Activated CD4-positive, alpha-beta T cell treated with anti-CD3 and anti-CD28 coated beads, Interleukin-2, amount 10 ng/mL, durations not matched to agents 24 days and 14 days (primary cell): ENCODE measurements around the gene AMZ1. TPM values are rescaled to one million over a fixed set of nuclear protein-coding genes. Genes with fewer than 3 reads are reported as not detected.
A peak's percentile ranks its signal among the peaks of the same experiment; 100 is the strongest.

Experiments used
- DNase-seq: peaks from one replicate; pipeline ENCODE4 v3.0.0; 2022
- H3K27ac Mint-ChIP-seq: one replicate; pipeline ENCODE4 v1.8.0; 2022; ENCODE audit warnings: mild to moderate bottlenecking, mixed read lengths
- H3K27me3 Mint-ChIP-seq: one replicate; pipeline ENCODE4 v1.8.0; 2022; ENCODE audit warnings: mixed read lengths
- H3K36me3 Mint-ChIP-seq: one replicate; pipeline ENCODE4 v1.8.0; 2022; ENCODE audit warnings: low read depth, mild to moderate bottlenecking, mixed read lengths
- H3K4me1 Mint-ChIP-seq: one replicate; pipeline ENCODE4 v1.8.0; 2021; ENCODE audit warnings: mixed read lengths
- H3K4me3 Mint-ChIP-seq: one replicate; pipeline ENCODE4 v1.8.0; 2022; ENCODE audit warnings: mild to moderate bottlenecking, moderate library complexity, mixed read lengths
- H3K9me3 Mint-ChIP-seq: one replicate; pipeline ENCODE4 v1.8.0; 2021; ENCODE audit warnings: mixed read lengths
- intact Hi-C: fragments of 100-400 bp; cut with micrococcal nuclease; formaldehyde crosslinking; loops from one replicate; pipeline ENCODE4 v1.15.1; 2023
- total RNA-seq: library from RNA; stranded (reverse); gene quantifications from 2 replicates; pipeline ENCODE4 v1.2.3, GENCODE V29; 2022

The AMZ1 gene
- total RNA-seq, result not detected in 2 replicates

DNA sequence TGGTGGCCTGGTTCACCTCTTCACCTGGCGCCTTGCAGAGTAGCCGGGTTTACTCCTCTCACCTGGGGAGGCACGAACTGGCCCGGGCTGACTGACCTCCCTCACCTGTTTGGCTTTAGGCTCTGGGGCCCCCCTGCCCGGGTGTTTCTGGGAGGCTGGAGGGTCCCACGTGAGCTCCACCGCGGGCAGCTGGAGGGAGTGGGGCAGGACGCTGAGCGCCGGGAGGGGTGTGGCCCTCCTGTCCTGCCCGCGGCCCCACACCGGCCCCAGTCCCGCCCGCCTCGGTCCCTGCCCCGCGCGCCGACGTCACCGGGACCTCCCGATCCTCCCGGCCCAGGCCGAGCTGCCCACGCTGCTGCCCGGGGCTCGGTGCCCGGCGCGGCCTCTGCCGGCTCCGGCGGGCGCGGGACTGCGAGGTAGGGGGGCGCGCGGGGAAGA lies at the start of gene AMZ1:
TSS of gene AMZ1 (plus strand) at position 322 of the 438 bp plus-strand sequence. CDS start 12,250 bp downstream, outside the sequence.
- intact Hi-C loops, result no loop called here
- H3K36me3 Mint-ChIP-seq, result no peaks in the 10 kb centered on the region
- peak within 1 kb of the TSS; percentile 14 for H3K4me3 Mint-ChIP-seq

GRCh38 chr7:2638224-2638991 lies 49.6 kb upstream of the AMZ1 start:
- H3K9me3 Mint-ChIP-seq, result no peaks in the 10 kb centered on the region
- peaks cover 7% of the 10 kb centered on the region for H3K4me1 Mint-ChIP-seq
- H3K4me3 Mint-ChIP-seq, result no peak overlapping the region
- intact Hi-C loops, result no loop called here
- H3K27ac Mint-ChIP-seq, result no peak overlapping the region
- H3K27me3 Mint-ChIP-seq, result no peaks in the 10 kb centered on the region
- no peak for DNase-seq
- no peaks in the 10 kb centered on the region for H3K36me3 Mint-ChIP-seq

More for the DNA sequence above, at the start of gene AMZ1:
- H3K9me3 Mint-ChIP-seq, result no peaks in the 10 kb centered on the region
- no peak for DNase-seq
- H3K4me1 Mint-ChIP-seq, result peaks cover 13% of the 10 kb centered on the region
- no peak within 1 kb of the TSS for H3K27ac Mint-ChIP-seq
- H3K27me3 Mint-ChIP-seq, result peaks cover 47% of the 10 kb centered on the region

GRCh38 chr7:2639181-2639681 lies 48.8 kb upstream of the AMZ1 start:
- no peaks in the 10 kb centered on the region for H3K4me1 Mint-ChIP-seq
- no peaks in the 10 kb centered on the region for H3K9me3 Mint-ChIP-seq
- DNase-seq, result no peak
- no peak overlapping the region for H3K27ac Mint-ChIP-seq
- intact Hi-C loops, result no loop called here
- H3K36me3 Mint-ChIP-seq, result no peaks in the 10 kb centered on the region
- no peak overlapping the region for H3K4me3 Mint-ChIP-seq
- no peaks in the 10 kb centered on the region for H3K27me3 Mint-ChIP-seq

DNA sequence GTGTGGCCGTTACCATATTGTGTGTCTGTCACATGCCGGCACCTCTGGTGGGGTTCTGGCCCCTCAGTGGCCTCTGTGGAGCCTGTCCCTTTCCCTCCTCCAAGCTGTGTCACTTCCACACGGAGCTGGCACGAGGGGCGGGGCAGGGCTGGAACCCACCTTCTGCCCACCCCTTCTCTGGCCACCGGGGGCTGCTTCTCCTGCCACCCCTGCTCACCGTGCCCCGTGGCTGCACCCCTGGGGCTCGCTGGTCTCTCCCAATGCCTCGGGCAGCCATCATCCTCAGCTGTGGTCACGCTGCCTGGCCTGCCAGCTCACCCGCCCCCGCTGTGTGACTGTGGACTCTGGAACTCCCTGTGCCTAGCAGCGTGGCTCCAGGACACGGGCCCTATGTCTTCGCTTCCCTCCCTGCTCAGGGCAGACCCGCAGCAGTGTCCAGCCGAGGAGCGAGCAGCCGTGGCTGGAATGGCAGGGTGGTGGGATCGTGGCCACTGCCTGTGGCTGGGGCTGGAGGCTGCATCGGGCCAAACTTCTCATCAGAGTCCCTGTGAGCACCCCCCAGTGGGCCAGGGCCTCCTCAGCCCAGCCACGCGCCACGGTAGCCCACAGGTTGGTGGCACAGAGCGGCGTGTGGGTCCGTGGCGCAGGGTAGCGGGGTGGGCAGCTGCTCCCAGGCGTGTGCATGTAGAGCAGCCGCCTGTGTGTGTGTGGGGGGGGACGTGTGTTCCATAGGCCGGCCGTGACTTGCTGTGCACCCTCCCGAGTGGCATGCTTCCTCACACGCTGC lies 48.1 kb upstream of the AMZ1 start:
- Mint-ChIP-seq H3K36me3 (no peaks in the 10 kb centered on the region), H3K4me1 (peaks cover 4% of the 10 kb centered on the region), H3K27me3 (no peaks in the 10 kb centered on the region), H3K4me3 (no peak overlapping the region), H3K9me3 (no peaks in the 10 kb centered on the region), H3K27ac (no peak overlapping the region)
- no peak for DNase-seq
- intact Hi-C loops, result no loop called here

- intact Hi-C loops, result no loop called here
- Mint-ChIP-seq H3K27ac (no peak overlapping the region), H3K4me1 (peaks cover 10% of the 10 kb centered on the region), H3K27me3 (no peaks in the 10 kb centered on the region), H3K36me3 (no peaks in the 10 kb centered on the region), H3K4me3 (no peak overlapping the region), H3K9me3 (no peaks in the 10 kb centered on the region)
- DNase-seq, result no peak
Observed at GRCh38 chr7:2640482-2640830, 47.5 kb upstream of the AMZ1 start.

DNA sequence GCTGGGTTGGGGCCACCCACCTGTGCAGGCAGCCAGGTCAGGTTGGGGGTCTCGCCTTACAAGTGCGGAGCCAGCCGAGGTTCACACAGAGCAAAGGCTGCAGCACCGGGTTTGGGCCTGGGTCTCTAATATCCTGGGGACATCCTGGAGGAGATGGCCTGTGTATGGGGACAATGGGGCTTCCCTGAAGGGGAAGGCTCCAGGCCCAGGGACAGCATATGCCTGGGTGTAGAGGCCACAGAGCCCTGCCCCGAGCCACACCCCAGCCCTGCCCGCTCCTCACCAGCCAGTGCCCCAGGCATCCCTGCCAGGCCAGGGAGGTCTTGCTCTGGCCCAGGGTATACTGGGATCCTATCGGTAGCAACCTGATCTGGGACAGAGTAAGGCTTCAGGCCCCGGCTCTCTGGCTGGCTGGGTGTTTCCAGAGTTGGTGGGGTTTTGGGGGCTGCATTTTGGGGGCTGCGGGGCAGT lies 47.1 kb upstream of the AMZ1 start:
- intact Hi-C loops, result no loop called here
- peaks cover 13% of the 10 kb centered on the region for H3K4me1 Mint-ChIP-seq
- H3K27me3 Mint-ChIP-seq, result no peaks in the 10 kb centered on the region
- no peak overlapping the region for H3K4me3 Mint-ChIP-seq
- H3K36me3 Mint-ChIP-seq, result no peaks in the 10 kb centered on the region
- no peak for DNase-seq
- no peaks in the 10 kb centered on the region for H3K9me3 Mint-ChIP-seq
- no peak overlapping the region for H3K27ac Mint-ChIP-seq

DNA sequence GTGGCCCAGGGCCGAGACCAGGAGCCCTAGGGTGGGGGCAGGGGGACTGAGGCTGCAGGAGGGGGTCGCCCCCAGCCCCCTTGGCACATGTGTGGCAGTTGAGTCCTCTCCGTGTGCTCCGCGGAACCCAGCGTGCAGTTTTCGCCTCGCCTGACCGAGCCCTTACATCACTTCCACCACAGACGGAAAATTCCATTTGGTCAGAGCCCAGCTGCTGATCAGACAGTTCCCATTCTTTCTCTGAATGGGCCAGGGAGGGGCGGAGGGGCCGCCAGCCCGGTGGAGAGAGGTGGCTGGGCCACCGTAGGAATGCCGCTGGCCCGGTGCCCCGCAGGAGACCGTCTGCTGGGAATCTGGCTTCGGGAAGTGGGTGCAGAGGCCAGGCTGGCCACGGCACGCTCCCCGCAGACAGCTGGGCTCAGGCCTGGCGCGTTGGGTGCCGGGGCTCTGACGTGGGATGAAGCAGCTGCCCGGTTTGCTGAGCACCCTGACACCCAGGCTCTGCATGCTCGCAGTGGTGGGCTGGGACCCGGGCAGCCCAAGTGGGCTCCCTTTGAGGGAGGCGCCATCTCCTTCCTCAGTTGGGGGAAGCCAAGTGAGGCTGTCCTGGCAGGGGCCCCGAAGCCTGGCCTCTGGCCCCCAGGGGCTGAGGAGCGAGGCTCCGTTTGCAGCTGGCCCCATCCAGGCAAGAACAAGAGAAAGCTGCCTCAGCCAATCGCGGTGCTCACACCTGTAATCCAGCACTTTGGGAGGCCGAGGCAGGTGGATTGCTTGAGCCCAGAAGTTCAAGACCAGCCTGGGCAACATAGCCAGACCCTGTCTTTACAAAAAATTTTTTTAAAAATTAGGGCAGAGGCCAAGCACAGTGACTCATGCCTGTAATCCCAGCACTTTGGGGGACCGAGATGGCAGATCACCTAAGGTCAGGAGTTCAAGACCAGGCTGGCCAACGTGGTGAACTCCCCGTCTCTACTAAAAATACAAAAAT lies 46.3 kb upstream of the AMZ1 start:
- no peak overlapping the region for H3K4me3 Mint-ChIP-seq
- DNase-seq, result no peak
- H3K27ac Mint-ChIP-seq, result no peak overlapping the region

GRCh38 chr7:2643386-2644219 lies 44.4 kb upstream of the AMZ1 start:
- no peak for DNase-seq
- Mint-ChIP-seq H3K36me3 (no peaks in the 10 kb centered on the region), H3K4me1 (peaks cover 13% of the 10 kb centered on the region), H3K9me3 (no peaks in the 10 kb centered on the region), H3K4me3 (no peak overlapping the region), H3K27ac (no peak overlapping the region), H3K27me3 (no peaks in the 10 kb centered on the region)
- intact Hi-C loops, result no loop called here

More for the DNA sequence above, 46.3 kb upstream of the AMZ1 start:
- Mint-ChIP-seq H3K27me3 (no peaks in the 10 kb centered on the region), H3K36me3 (no peaks in the 10 kb centered on the region), H3K9me3 (no peaks in the 10 kb centered on the region), H3K4me1 (peaks cover 13% of the 10 kb centered on the region)
- intact Hi-C loops, result no loop called here

- DNase-seq, result no peak
- H3K27me3 Mint-ChIP-seq, result no peaks in the 10 kb centered on the region
- no peaks in the 10 kb centered on the region for H3K9me3 Mint-ChIP-seq
- no peak overlapping the region for H3K4me3 Mint-ChIP-seq
- H3K36me3 Mint-ChIP-seq, result no peaks in the 10 kb centered on the region
- no peak overlapping the region for H3K27ac Mint-ChIP-seq
- intact Hi-C loops, result no loop called here
- peaks cover 13% of the 10 kb centered on the region for H3K4me1 Mint-ChIP-seq
Observed at GRCh38 chr7:2644220-2644561, 43.8 kb upstream of the AMZ1 start.

GRCh38 chr7:2644562-2645273 lies 43.3 kb upstream of the AMZ1 start:
- no peaks in the 10 kb centered on the region for H3K9me3 Mint-ChIP-seq
- peak overlapping the region; percentile 67 for H3K4me3 Mint-ChIP-seq
- intact Hi-C loops, result no loop called here
- H3K27ac Mint-ChIP-seq, result peak overlapping the region; percentile 71
- peak; percentile 76 for DNase-seq
- no peaks in the 10 kb centered on the region for H3K36me3 Mint-ChIP-seq
- H3K27me3 Mint-ChIP-seq, result no peaks in the 10 kb centered on the region
- peaks cover 13% of the 10 kb centered on the region for H3K4me1 Mint-ChIP-seq

DNA sequence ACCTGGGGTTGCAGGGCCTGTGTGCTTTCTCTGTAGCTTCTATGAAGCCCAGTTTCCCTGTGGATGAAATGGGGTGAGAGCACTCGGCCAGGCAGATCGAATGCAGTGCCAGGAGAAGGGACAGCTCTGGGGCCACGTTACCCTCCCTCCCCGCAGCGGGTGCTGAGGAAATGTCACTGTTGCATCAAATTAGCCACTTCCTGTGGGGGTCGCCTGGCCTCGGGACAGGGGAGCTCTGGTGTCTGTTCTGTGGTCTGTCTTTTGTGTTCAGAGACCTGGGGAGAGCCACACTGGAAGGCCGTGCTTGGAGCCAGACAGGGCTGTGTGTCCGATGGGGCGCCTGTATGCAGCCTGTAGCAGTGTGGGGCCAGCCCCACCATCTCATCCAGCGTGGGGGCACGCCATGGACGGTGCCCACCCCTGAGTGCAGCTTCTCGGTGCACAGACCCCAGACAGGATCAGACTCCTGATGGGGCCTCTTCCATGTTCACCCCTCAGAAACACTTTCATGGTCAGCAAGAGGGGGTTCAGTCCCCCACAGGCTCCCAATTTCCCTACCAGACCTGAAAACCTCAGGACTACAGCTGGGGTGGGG lies 42.6 kb upstream of the AMZ1 start:
- DNase-seq, result peak; percentile 77
- peak overlapping the region; percentile 67 for H3K4me3 Mint-ChIP-seq
- intact Hi-C loops, result no loop called here
- H3K27me3 Mint-ChIP-seq, result no peaks in the 10 kb centered on the region
- H3K27ac Mint-ChIP-seq, result peak overlapping the region; percentile 71
- no peaks in the 10 kb centered on the region for H3K36me3 Mint-ChIP-seq
- H3K9me3 Mint-ChIP-seq, result no peaks in the 10 kb centered on the region
- H3K4me1 Mint-ChIP-seq, result peaks cover 13% of the 10 kb centered on the region

GRCh38 chr7:2646336-2646679 lies 41.7 kb upstream of the AMZ1 start:
- no peaks in the 10 kb centered on the region for H3K36me3 Mint-ChIP-seq
- H3K27ac Mint-ChIP-seq, result no peak overlapping the region
- no peak overlapping the region for H3K4me3 Mint-ChIP-seq
- H3K27me3 Mint-ChIP-seq, result no peaks in the 10 kb centered on the region
- intact Hi-C loops, result no loop called here
- H3K4me1 Mint-ChIP-seq, result peaks cover 13% of the 10 kb centered on the region
- no peaks in the 10 kb centered on the region for H3K9me3 Mint-ChIP-seq
- no peak for DNase-seq
